ENCODE results near the gene SPATS2.

SPATS2 gene

DNA sequence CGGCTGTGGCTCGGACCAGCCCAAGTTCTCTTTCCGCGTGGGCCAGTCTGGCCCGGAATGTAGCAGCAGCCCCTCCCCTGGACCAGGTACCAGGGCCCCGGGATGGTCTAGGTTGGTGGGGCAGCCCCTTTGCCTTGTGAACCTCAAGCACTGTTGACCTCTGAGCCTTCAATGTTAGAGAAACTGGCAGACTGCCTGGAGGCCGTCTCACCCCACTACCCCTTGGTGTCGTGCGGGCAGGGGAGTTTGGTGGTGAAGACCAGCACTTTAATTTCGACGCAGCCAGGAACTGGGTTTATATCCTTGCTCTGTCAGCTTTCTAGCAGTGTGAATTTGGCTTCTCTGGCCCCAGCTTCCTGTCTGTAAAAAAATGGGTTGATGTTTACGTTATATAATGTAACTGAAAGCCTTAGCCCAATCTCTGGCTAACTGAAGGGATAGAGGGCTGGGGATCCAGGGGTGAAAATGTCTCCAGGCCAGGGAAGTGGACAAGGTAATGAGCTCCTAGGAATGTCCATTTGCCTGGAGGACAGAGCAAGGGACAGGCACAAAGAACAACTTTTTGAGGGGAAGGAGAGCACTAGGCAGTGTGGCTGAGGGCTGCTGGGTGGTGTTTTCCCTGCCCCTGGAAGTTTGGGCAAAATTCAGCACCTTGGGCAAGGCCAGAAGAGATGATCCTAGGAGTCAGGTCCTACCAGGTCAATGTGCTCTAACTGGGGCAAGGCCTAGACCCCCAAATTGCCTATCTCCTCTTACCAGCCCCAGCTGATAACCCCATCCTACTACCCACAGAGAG is 189.3 kb downstream of the SPATS2 start:
- DNase-seq (ENCODE audit: low spot score) = no peak

DNA sequence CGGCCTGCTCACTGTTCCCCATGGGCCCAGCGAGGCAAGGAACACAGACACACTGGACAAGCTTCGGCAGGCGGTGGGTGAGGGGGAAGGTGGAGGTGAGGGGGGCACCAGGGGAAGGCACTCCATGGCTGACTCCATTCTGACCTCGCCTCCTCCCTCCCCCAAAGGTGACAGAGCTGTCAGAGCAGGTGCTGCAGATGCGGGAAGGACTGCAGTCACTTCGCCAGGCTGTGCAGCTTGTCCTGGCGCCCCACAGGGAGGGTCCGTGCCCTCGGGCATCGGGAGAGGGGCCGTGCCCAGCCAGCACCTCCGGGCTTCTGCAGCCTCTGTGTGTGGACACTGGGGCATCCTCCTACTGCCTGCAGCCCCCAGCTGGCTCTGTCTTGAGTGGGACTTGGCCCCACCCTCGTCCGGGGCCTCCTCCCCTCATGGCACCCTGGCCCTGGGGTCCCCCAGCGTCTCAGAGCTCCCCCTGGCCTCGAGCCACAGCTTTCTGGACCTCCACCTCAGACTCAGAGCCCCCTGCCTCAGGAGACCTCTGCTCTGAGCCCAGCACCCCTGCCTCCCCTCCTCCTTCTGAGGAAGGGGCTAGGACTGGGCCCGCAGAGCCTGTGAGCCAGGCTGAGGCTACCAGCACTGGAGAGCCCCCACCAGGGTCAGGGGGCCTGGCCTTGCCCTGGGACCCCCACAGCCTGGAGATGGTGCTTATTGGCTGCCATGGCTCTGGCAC is 190.1 kb downstream of the SPATS2 start:
- no peak for DNase-seq (ENCODE audit: low spot score)

DNA sequence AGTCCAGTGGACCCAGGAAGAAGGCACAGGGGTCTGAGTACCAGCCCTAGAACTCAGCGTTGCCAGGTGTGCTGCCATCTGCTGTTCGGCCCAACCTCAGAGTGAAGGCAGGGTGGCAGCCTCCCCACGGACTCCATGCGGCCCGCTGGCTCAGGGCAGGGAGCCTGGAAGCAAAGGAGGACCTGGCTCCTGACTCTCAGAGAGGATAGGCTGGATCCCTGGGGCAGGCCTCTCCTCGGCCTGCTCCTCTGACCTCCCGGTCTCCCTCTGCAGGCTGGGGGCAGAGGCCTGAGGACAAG is 190.6 kb downstream of the SPATS2 start:
- DNase-seq (ENCODE audit: low spot score) = no peak

DNA sequence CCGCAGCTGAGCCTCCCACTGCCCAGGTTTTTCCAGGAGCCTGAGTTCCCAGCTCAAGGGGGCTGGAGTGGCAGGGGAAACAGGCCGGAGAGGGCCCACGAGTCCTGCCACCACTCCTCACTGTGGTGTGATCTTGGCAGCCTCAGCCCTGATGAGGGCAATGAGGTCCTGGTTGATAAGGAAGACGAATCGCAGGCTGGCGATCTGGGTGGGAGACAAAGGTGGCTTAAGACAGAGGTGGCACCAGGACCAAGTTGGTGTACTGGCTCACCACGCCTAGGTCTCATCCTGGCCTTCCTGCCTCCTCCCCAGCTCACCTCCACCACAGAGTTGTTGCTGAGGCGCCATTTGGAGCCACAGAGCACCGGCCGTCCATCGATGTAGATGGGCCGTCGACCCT is 191.3 kb downstream of the SPATS2 start:
- no peak for DNase-seq (ENCODE audit: low spot score)

DNA sequence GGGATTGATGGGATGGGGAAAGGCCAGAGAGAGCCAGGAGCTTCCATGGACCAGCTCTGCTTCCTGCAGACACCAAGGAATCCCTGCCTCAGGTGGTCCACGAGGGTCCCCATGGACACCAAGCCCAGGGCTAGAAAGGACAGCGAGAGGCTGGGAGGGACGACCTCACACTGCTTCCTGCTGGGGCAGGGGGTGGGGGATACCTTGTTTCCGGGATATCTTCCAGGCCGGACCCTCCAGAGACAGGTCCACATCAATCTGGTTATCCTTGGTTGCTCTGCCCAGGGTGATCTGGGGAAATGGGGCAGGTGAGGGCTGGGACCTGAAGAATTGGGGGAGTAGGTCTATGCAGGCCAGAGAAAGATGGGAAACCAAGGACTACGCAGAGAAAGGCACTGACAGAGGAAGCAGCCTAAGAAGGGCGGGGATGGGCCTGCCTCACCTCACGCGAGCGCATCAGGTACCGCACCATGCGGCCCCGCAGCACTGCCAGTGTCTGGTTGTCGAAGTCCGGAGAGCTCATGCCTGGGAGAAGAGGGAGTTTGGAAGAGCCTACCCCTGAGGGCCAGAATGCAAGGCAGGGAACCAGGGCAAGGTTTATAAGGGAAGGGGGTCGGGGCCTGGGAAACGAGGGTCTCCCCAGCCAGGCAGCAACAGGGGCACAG is 191.9 kb downstream of the SPATS2 start:
- no peak for DNase-seq (ENCODE audit: low spot score)

DNA sequence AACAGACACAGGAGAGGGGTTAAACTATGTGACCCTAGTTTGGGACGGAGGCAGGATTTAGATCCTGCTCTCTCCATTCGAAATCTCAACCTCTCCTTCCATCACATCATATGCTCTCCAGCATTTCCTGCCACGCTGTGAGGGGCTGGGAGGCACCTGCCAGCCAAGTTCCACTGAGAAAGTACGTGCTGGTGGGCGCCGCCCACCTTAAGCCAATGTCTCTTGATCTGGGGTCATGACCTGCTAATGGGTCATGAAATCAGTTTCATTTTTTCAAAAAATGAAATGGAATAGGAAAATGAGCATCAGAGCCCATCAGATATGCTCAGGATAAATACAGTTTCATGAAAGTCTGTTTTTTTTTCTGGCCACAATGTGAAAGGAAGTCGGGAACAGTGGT is 193.4 kb downstream of the SPATS2 start:
- DNase-seq (ENCODE audit: low spot score) = no peak

DNA sequence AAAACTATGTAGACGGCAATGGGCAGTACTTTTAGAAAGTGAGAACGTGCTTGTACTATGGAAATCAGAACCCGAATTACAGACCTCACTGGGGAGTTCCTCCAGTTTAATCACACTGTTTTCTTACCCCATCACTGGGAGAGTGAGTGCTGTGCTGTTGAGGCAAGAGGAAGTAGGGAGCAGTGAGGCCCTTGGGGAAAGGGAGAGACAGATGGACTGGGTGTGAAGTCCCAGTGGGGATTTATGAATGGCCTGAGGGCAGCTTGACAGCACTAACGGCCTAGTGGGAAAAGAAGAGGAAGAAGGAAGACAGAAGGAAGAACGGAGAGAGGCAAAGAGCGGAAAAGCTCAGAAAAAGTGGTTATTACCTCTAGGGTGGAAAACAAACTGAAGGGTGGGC is 195.0 kb downstream of the SPATS2 start:
- DNase-seq (ENCODE audit: low spot score) = no peak

DNA sequence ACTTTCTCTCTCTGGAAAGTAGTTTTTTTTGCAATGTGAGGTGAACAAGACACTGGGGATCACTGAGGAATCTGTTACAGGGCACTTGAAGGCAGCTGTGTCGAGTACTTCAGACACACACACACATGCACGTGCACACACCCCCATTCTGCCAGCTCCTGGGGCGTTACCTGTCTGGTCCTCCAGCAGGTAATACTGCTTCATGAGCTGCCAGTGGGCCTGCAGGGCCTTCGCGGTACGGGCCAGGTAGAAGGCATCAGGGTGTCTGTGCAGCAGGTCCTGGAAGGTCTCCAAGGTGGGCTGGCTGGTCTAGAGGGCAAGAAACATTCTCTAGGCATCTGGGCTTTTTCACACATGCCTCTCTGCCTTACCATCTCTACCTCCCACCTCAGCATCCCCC is 195.6 kb downstream of the SPATS2 start:
- no peak for DNase-seq (ENCODE audit: low spot score)

DNA sequence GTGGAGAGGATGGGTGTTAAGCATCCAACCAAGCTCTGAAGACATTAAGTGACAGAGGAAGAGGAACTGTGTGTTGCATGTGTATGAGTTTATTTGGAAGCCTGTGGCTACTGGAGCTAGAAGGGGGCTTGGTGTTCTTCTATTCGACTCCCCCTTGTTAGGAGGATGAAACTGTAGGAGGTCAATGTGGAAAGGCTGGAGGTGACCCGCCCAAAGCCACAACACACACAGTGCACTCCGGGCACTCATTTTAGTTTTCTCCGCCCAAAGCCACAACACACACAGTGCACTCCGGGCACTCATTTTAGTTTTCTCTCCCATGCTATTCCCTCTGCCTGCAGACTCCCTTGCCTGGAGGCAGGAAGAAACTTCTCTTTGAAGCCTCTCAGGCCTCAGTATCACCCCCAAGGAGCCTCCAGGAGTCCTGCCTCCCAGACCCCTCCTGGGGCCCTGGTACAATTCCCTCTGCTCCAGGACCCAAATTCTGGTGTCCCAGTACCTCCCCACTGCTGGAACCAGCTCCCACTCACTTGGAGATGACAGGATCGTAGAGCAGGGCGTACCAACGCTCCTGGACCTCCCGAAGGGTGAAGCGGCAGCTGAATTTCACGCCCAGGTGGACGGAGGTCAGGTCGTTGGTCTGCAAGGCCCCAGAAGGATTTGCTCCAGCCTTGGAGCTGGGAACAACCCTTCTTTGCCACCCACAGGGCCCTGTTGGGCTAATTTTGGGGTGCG is 196.9 kb downstream of the SPATS2 start:
- DNase-seq (ENCODE audit: low spot score) = no peak

DNA sequence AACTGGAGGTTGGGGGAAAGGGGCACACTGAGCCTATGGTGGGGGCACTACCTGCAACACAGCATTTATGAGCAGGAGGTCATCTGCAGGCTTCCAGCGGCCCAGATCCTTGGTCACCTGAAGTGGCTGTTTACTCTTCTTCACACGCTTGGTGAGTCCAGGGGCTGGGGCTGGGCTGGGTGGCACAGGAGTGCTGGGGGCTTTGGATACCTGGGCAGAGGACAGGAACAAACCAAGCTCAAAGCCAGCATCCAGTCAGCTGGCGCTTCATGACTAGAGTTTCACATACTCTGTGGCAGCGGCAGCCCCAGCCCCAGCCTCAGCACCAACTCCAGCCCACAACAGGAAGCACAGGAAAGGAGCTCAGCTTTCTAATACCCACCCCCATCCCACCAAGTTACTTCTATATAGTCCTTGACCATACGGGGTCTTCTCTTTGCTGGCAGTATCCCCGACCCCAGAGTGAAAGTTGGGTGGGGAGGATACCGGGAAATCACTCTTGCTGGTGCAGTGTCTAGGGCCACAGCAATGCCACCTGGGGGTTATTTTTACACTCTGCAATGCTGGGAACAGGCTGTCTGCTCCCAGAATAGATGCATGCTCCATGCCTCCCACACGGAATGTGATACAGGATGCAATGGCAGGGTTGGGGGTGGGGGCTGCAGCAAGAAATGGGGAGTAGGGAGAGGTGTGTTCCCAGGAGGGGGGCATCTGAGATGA is 197.6 kb downstream of the SPATS2 start:
- DNase-seq (ENCODE audit: low spot score) = no peak

DNA sequence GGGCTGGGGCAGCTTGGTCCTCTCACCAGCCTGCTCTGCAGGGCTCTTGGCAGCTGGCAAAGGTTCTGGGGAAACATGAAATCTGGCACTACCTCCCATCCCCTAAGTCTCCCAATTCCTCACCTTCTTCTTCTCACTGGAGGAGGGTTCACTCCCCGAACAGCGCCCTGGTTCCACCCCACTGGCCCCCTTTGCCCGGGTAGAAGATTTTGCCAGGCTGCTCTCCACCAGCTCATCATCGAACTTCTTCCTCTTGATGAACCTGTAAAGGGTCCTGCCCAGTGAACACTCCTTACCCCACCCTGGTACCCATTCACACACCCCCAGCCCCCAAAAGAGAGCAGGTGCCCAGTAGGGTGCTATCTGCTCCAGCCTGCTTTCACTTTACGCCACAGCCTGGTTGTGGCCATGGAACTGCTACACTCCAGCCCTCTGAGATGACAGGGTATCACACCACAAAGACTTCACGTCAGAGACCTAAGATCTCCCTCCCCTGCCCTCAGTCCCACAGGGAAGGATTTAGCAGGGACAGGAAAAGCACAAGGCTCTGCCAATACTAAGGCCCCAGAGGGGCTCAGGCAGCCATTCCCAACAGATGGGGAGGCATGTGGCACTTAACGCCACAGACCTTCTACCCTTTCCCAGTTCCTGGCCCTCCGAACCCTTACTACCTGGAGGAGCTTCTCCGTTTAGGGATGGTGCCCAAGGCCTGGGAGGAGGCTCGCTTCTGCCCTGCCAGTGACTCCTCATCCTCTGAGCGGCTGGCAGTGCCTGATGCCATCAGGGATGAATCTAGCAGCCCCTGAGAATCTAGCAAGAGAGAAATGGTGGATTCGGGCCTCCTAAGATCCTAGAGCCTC is 198.4 kb downstream of the SPATS2 start:
- no peak for DNase-seq (ENCODE audit: low spot score)

DNA sequence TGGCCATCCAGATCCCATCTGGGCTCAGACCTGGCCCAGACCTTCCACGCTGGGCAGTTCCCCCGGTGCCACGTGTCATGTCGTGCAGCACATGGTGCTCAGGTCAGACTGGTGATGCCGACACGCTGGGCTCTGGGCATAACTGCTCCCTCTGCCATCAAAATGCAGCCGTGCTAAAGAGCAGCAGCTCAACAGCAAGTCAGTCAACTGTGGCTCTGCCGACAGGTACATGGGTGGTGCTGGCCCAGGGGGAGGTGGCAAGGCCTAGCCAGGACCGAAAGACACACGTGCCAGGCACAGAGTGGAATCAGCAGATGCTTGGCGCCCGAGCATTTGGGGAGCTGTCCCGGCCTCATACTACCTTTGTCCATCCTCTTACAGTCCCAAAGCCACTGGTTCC is 199.1 kb downstream of the SPATS2 start:
- no peak for DNase-seq (ENCODE audit: low spot score)

DNA sequence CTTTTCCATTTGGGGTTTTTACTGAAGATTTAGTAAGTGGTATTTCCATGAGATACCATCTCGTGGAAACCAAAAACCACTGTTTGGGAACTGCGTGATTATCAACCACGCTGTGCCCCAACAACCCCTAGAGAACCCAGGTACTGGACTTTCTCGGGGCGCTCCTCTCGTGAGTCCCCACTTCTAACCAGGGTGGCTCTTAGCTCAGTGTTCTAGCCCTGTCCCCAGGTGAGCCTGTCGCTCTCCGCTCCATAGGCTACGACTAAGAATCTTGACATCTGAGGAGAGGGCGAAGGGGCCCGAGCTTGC is 200.0 kb downstream of the SPATS2 start:
- peak; percentile 18 for DNase-seq (ENCODE audit: low spot score)

DNA sequence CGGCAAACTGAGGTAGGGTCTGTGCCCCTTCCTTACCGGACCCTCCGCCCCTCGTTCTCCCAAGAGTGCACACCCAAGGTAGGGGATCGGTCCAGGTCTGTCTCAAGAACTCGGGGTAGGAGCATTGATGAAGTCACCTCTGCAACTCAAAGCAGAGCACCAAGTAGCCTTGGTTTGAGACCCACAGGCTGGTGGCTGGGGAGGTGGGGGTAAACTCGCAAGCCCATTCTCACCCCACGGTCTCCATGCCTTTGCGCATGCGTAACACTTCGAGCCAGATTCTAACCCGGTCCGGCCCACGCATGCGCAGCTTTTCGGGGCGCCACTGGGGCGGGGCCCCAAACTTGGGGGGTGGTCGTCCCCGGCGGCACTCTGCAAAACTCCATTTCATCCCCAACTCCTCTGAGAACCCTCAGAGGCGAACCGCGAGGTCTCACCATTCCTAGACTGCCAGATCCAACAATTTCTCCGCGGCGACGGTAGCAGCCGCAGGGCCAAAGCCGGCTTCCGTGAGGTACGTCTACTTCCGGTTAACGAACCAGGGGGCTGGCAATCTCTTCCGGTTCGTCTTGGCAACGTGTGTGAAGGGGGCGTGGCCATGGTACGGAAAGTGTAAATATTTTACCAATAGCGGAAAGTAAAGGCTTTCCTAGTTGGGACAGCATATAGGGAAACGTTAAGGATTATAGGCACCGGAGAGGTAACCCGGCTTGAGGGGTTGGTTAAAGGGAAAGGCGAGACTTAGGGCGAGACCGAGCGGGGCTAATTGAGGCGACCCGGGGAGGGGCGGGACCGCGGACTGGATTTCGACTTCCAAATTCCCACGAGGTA is 200.6 kb downstream of the SPATS2 start, which contains the start of gene MCRS1:
Gene MCRS1 (minus strand): TSS at position 532 of the 831 bp plus-strand sequence. CDS start 1,411 bp downstream, outside the sequence.
- peak; percentile 98 for DNase-seq (ENCODE audit: low spot score)

DNA sequence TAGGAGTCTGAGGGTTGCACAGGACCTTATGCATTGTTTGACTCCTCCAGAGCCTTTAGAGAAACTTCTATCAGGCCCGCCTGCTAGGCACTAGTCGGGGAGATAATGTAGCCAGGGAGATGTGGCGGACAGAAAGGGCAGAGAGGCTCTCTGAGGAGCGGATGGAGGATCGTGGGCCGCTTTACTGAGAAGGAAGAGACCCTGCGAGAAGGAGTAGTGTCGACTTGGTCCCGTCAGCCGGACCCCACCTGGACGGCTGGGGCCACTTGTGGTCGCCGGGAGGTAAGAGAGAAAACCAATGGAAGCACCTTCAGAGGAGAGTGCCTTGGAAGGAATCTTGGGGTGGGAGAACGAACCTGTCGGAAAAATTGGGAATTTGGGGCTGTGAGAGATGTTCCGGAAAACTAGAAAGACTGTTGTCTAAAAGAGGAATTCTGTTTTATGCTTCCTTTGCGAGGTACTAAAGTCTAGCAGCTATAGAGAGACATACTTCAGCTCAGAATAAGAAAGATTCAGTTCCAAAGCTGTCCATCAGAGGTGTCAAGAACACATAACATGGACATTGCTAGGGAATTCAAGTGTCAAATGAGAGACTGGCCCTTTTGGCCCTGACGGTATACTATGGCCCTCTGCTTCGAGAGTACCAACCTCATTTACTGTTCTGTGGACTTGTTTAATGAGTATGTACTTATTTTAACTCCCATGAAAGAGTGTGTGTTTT is 201.3 kb downstream of the SPATS2 start:
- DNase-seq (ENCODE audit: low spot score) = peak; percentile 47

Measured in LoVo (cell line).